ENCODE data around the gene RALGPS1.

- TF ChIP-seq RBM39 (IDR thresholded peaks at IDR 0.05; ENCODE audit: low read depth, low read length, poor library complexity, severe bottlenecking): no peak
- TF ChIP-seq SIN3A (IDR thresholded peaks at IDR 0.05; ENCODE audit: borderline replicate concordance, low read depth, low read length): no peak
- TF ChIP-seq CTCF (CRISPR knock-in tag; IDR thresholded peaks at IDR 0.05): no peak
- TF ChIP-seq, protein P1, sequence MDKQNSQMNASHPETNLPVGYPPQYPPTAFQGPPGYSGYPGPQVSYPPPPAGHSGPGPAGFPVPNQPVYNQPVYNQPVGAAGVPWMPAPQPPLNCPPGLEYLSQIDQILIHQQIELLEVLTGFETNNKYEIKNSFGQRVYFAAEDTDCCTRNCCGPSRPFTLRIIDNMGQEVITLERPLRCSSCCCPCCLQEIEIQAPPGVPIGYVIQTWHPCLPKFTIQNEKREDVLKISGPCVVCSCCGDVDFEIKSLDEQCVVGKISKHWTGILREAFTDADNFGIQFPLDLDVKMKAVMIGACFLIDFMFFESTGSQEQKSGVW (CRISPR knock-in tag; IDR thresholded peaks at IDR 0.05; ENCODE audit: borderline replicate concordance): no peak
- TF ChIP-seq JUNB (CRISPR knock-in tag; IDR thresholded peaks at IDR 0.05; ENCODE audit: borderline replicate concordance): no peak
- TF ChIP-seq BHLHE40 (IDR thresholded peaks at IDR 0.05; ENCODE audit: low read length): no peak
- TF ChIP-seq, protein P2, sequence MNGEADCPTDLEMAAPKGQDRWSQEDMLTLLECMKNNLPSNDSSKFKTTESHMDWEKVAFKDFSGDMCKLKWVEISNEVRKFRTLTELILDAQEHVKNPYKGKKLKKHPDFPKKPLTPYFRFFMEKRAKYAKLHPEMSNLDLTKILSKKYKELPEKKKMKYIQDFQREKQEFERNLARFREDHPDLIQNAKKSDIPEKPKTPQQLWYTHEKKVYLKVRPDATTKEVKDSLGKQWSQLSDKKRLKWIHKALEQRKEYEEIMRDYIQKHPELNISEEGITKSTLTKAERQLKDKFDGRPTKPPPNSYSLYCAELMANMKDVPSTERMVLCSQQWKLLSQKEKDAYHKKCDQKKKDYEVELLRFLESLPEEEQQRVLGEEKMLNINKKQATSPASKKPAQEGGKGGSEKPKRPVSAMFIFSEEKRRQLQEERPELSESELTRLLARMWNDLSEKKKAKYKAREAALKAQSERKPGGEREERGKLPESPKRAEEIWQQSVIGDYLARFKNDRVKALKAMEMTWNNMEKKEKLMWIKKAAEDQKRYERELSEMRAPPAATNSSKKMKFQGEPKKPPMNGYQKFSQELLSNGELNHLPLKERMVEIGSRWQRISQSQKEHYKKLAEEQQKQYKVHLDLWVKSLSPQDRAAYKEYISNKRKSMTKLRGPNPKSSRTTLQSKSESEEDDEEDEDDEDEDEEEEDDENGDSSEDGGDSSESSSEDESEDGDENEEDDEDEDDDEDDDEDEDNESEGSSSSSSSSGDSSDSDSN (CRISPR knock-in tag; IDR thresholded peaks at IDR 0.05): no peak
- no peak for TF ChIP-seq POLR2AphosphoS5 (IDR thresholded peaks at IDR 0.05; ENCODE audit: low read depth, low read length)
- TF ChIP-seq ZNF713 (CRISPR knock-in tag; IDR thresholded peaks at IDR 0.05): no peak
- TF ChIP-seq XRCC5 (optimal IDR thresholded peaks at IDR 0.05; ENCODE audit: low read length): no peak
- no peak for TF ChIP-seq ZNF432 (CRISPR knock-in tag; IDR thresholded peaks at IDR 0.05; ENCODE audit: borderline replicate concordance)
- TF ChIP-seq SMAD1 (CRISPR knock-in tag; IDR thresholded peaks at IDR 0.05; ENCODE audit: borderline replicate concordance, low read depth): no peak
- TF ChIP-seq CENPT (CRISPR knock-in tag; IDR thresholded peaks at IDR 0.05; ENCODE audit: low read depth): no peak
These were observed 260.7 kb downstream of the RALGPS1 start for GRCh38 chr9:127175319-127175715.

Data from HepG2 (cell line).